GM12864 (cell line): Measurements from ENCODE around the gene SPAG7.

Source experiments
- DNase-seq: peaks from one replicate; pipeline ENCODE4 v3.0.0-alpha.2; 2011; ENCODE audit warnings: low read depth
- H3K4me3 ChIP-seq: 2 replicates; pipeline ENCODE4 v1.5.1; 2011; ENCODE audit warnings: mild to moderate bottlenecking, low read depth, low read length, control low read depth
- TF ChIP-seq, protein P1 (sequence below): IDR thresholded peaks from 2 replicates; pipeline ENCODE4 v1.5.1; 2011; ENCODE audit warnings: low read depth, mild to moderate bottlenecking, moderate library complexity, low read length, control low read depth, inconsistent platforms; ENCODE audit errors: missing control alignments

SPAG7 gene

DNA sequence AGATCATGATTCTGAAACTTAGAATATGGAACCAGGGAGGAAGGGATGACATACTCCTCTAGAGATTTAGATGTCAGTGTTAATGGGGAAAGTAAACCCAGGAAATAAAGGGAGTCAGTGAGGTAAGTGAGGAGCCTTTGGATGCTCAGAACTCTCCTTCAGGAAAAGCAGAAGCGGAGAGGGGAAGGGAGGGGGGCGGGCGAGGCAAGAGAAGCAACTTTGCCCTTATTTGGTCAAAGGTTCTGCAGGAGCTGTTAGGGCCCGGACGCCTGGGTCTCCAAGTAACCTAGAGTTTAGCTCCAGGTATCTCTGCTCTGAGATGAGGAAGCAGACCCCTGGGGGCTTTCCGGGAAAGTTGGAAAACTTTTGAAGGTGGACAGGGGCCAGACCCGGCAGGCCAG is 20.6 kb downstream of the SPAG7 start:
- DNase-seq = no peak
- peak overlapping the region; percentile 93 for H3K4me3 ChIP-seq
- TF ChIP-seq, protein P1, sequence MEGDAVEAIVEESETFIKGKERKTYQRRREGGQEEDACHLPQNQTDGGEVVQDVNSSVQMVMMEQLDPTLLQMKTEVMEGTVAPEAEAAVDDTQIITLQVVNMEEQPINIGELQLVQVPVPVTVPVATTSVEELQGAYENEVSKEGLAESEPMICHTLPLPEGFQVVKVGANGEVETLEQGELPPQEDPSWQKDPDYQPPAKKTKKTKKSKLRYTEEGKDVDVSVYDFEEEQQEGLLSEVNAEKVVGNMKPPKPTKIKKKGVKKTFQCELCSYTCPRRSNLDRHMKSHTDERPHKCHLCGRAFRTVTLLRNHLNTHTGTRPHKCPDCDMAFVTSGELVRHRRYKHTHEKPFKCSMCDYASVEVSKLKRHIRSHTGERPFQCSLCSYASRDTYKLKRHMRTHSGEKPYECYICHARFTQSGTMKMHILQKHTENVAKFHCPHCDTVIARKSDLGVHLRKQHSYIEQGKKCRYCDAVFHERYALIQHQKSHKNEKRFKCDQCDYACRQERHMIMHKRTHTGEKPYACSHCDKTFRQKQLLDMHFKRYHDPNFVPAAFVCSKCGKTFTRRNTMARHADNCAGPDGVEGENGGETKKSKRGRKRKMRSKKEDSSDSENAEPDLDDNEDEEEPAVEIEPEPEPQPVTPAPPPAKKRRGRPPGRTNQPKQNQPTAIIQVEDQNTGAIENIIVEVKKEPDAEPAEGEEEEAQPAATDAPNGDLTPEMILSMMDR = no peak

GRCh38 chr17:4946312-4946976 is 21.2 kb downstream of the SPAG7 start:
- DNase-seq = no peak
- H3K4me3 ChIP-seq = peak overlapping the region; percentile 93
- TF ChIP-seq, protein P1 = no peak

DNA sequence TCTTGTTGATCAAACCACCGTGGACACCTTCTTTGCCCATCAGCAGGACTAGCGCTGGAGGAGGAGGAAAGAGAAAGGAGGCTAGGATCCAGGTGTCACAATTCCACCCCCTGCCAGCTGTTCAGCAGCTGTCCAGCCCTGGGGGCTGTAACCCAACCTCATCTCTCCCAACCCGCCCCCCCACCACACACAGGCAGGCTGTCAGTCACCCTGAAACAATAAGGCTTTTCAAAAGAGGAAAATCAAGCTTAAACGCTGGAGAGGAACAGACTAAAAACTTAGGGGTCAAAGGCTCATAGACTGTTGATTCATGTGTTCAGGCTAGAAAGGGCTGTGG is 21.7 kb downstream of the SPAG7 start:
- TF ChIP-seq, protein P1 = no peak
- peak overlapping the region; percentile 93 for H3K4me3 ChIP-seq
- no peak for DNase-seq

DNA sequence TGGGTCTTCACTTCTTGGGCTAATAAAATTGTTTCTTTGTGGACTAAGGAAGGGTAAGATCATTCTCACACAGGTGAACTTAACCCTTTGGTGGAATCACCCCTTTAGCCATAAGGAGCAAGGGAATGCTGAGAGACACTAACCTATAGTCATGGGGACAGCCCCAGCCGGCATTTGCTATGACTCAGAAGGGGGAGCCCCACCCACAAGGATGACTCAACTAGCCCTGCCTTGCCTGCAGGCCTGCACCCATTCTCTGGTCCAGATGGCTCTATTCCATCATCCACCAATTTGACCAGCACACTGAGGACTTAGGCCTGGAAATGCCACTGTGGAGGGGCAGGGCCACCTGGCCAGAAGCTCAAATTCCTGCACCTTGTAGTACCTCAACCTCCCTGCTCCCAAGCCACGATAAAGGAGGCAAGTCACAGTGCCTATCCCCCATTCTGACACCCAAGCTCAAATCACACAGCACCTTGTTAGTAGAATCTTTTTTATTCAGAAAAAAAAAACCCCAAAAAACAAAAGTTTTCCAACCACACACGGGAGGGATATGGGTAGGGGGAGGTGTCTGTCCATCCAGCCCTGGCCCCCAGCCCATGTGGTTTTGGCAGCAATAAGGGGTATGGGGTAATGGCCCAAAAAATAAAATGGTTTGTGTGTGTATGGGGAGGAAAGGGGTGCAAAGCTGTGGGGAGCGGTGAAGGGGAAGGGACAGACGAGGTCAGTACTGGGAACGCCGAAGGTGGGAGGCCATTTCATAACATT is 22.3 kb downstream of the SPAG7 start:
- TF ChIP-seq, protein P1 = no peak
- DNase-seq = peak; percentile 68
- H3K4me3 ChIP-seq = peak overlapping the region; percentile 93

GRCh38 chr17:4944554-4945175 is 23.0 kb downstream of the SPAG7 start:
- DNase-seq = no peak
- peak overlapping the region; percentile 93 for H3K4me3 ChIP-seq

GRCh38 chr17:4944163-4944553 is 23.5 kb downstream of the SPAG7 start:
- H3K4me3 ChIP-seq = peak overlapping the region; percentile 93; the same call in 1 of the 2 replicates
- TF ChIP-seq, protein P1 = no peak
- DNase-seq = no peak

More at GRCh38 chr17:4944554-4945175, 23.0 kb downstream of the SPAG7 start:
- TF ChIP-seq, protein P1 = no peak
